ENCODE measurements around the gene LTBP1. TPM values are rescaled to one million over a fixed set of nuclear protein-coding genes. Genes with fewer than 3 reads are reported as not detected.

Gene LTBP1
- total RNA-seq, 3 donors from 2014 or later: 14.3 to 38.4 (median 33.6) TPM

GRCh38 chr2:33317369-33318007 lies 370.7 kb downstream of the LTBP1 start:
- H3K4me3 ChIP-seq: no peak overlapping the region
- no peaks in the 10 kb centered on the region for H3K36me3 ChIP-seq (ENCODE audit: low read depth)
- no peak for TF ChIP-seq CTCF (IDR thresholded peaks at IDR 0.05)
- ATAC-seq: no peak
- intact Hi-C loops (cut with DNase I, micrococcal nuclease): no loop called here
- DNase-seq: no peak
- no peaks in the 10 kb centered on the region for H3K9me3 ChIP-seq
- no peaks in the 10 kb centered on the region for H3K4me1 ChIP-seq (ENCODE audit: low read depth)

- Histone ChIP-seq H3K4me3 (no peak overlapping the region), H3K4me1 (ENCODE audit: low read depth) (no peaks in the 10 kb centered on the region), H3K36me3 (ENCODE audit: low read depth) (no peaks in the 10 kb centered on the region), H3K9me3 (no peaks in the 10 kb centered on the region)
- no peak for TF ChIP-seq CTCF (IDR thresholded peaks at IDR 0.05)
- DNase-seq (no peak), ATAC-seq (no peak)
- intact Hi-C loops (cut with DNase I, micrococcal nuclease): no loop called here
These were observed 371.7 kb downstream of the LTBP1 start for GRCh38 chr2:33318456-33318855.

GRCh38 chr2:33320573-33320972 lies 373.8 kb downstream of the LTBP1 start:
- no peak for DNase-seq
- peak; percentile 60 for ATAC-seq
- no peak overlapping the region for H3K4me3 ChIP-seq
- no peaks in the 10 kb centered on the region for H3K9me3 ChIP-seq
- no peaks in the 10 kb centered on the region for H3K4me1 ChIP-seq (ENCODE audit: low read depth)
- no peaks in the 10 kb centered on the region for H3K36me3 ChIP-seq (ENCODE audit: low read depth)
- intact Hi-C loops (cut with DNase I, micrococcal nuclease): no loop called here
- TF ChIP-seq CTCF (IDR thresholded peaks at IDR 0.05): no peak

GRCh38 chr2:33321236-33321771 lies 374.6 kb downstream of the LTBP1 start:
- Histone ChIP-seq H3K9me3 (no peaks in the 10 kb centered on the region), H3K4me3 (no peak overlapping the region), H3K4me1 (ENCODE audit: low read depth) (no peaks in the 10 kb centered on the region), H3K36me3 (ENCODE audit: low read depth) (no peaks in the 10 kb centered on the region)
- intact Hi-C loops (cut with DNase I, micrococcal nuclease): no loop called here
- ATAC-seq: no peak
- DNase-seq: no peak
- TF ChIP-seq CTCF (IDR thresholded peaks at IDR 0.05): no peak

GRCh38 chr2:33321876-33322483 lies 375.2 kb downstream of the LTBP1 start:
- ATAC-seq: no peak
- H3K4me1 ChIP-seq (ENCODE audit: low read depth): no peaks in the 10 kb centered on the region
- TF ChIP-seq CTCF (IDR thresholded peaks at IDR 0.05): no peak
- no peaks in the 10 kb centered on the region for H3K36me3 ChIP-seq (ENCODE audit: low read depth)
- no peaks in the 10 kb centered on the region for H3K9me3 ChIP-seq
- H3K4me3 ChIP-seq: no peak overlapping the region
- DNase-seq: no peak
- intact Hi-C loops (cut with DNase I, micrococcal nuclease): no loop called here

Measured in mucosa of descending colon (tissue), 3 donors.